Heart right ventricle (tissue), 16 donors: ENCODE measurements around the gene KCNQ5. TPM values are rescaled to one million over a fixed set of nuclear protein-coding genes. Genes with fewer than 3 reads are reported as not detected.

Experiments
- ATAC-seq, 8 donors: fragments of 200-7000 bp; cut with Tn5 transposase; one replicate each; pipeline ENCODE4 v1.9.1; 2020; ENCODE audit warnings: mild to moderate bottlenecking in 8 of 8, moderate library complexity in 8 of 8, moderate number of reproducible peaks in 1 of 8
- DNase-seq, 2 donors: peaks; one replicate each; pipeline ENCODE4 v3.0.0-alpha.2; 2020
- H3K27ac ChIP-seq, 10 donors: fragments of 200-600 bp; sonication (generic) in 2 of 10; one replicate each; pipeline versions ENCODE4 v1.5.0 to v1.8.0; 2020 to 2022; ENCODE audit warnings: mild to moderate bottlenecking in 3 of 10
- H3K27me3 ChIP-seq, 7 donors: fragments of 200-600 bp; one replicate each; pipeline ENCODE4 v1.8.0; 2021 to 2022; ENCODE audit warnings: mild to moderate bottlenecking in 2 of 7
- H3K36me3 ChIP-seq, 9 donors: fragments of 200-600 bp; sonication (generic) in 1 of 9; one replicate each; pipeline versions ENCODE4 v1.5.0 to v1.8.0; 2020 to 2022; ENCODE audit warnings: mild to moderate bottlenecking in 2 of 9
- H3K4me1 ChIP-seq, 9 donors: fragments of 200-600 bp; sonication (generic) in 1 of 9; one replicate each; pipeline versions ENCODE4 v1.5.0 to v1.8.0; 2020 to 2022; ENCODE audit warnings: mild to moderate bottlenecking in 4 of 9
- H3K4me3 ChIP-seq, 10 donors: fragments of 200-600 bp; sonication (generic) in 2 of 10; one replicate each; pipeline versions ENCODE4 v1.5.0 to v1.8.0; 2020 to 2022; ENCODE audit warnings: mild to moderate bottlenecking in 7 of 10, moderate library complexity in 2 of 10
- H3K9me3 ChIP-seq, 11 donors: fragments of 200-600 bp in 10 of 11; sonication (generic) in 2 of 11; one replicate each; pipeline versions ENCODE4 v1.5.0 to v1.8.0; 2013 to 2022; ENCODE audit warnings: mild to moderate bottlenecking in 2 of 11, control low read depth in 1 of 11, moderate library complexity in 1 of 11
- CTCF ChIP-seq, 9 donors: fragments of 200-600 bp; sonication (generic) in 2 of 9; IDR thresholded peaks; one replicate each; pipeline versions ENCODE4 v1.5.0 to v1.8.0; 2021 to 2022; ENCODE audit warnings: antibody characterized with exemption in 9 of 9, mild to moderate bottlenecking in 5 of 9, moderate library complexity in 1 of 9
- WGBS, 2 donors: extraction: QIAGEN DNeasy Blood & Tissue Kit; methylation state at CpG; one replicate each; pipeline ENCODE4 v1.1.7; 2013; ENCODE audit warnings: inconsistent platforms in 1 of 2; 5-methylcytosine and 5-hydroxymethylcytosine counted together
- intact Hi-C, 10 donors: fragments of 100-400 bp; cut with DNase I; formaldehyde crosslinking; loops; one replicate each; pipeline versions ENCODE4 v1.11.1 to v1.14.2; 2022
- polyA plus RNA-seq, 2 donors: library from polyadenylated mRNA; stranded (reverse); fragments of 200-250 nt; gene quantifications; one replicate each; pipeline ENCODE4 v1.2.3, GENCODE V29; 2013
- total RNA-seq, 10 donors: library from RNA; stranded (reverse); fragmentation: NEBNext Ultra II Directional in 3 of 10; extraction: Animal tissue kit (Norgen Biotek cat#: 25700) in 3 of 10; gene quantifications; one replicate each; pipeline versions ENCODE4 v1.2.1 to v1.2.4, GENCODE V29; 2021 to 2023
- donor health status: Arrhythmogenic right ventricular cardiomyopathy.
- donor health status: ischemic (EF 13 %, LVEDD 7.1; RV severe dilation, severe dysfunction).
- donor health status: healthy with polysubstance abuse.
- donor health status: DM: no; HTN: yes; CAD: no.
- donor health status: DM: no; HTN: no; CAD: no.
- donor health status: ischemic (EF 25% LVEDD 6.9; RV normal size, moderate dysfunction).
- donor health status: ischemic (EF 25% LVEDD 5.7; RV mildly dilated, moderate dysfunction).
- donor health status: healthy.
- donor health status: DM: yes; HTN: yes; CAD: no.
- donor health status: Ischemic cardiomyopathy.
- donor health status: ischemic (EF 35%, LVEDD 5.7; RV mildly dilated, moderate dysfunction).
- donor health status: nonischemic (EF 11% LVEDD 7.7; RV severe dilation, severe dysfunction).
- donor health status: DM: yes; HTN: yes; CAD: no.
- donor health status: PGD.
- donor health status: ischemic (EF 29% LVEDD 5.4; RV normal size, mild dysfunction).
- donor health status: nonischemic (EF 23%, LVEDD 6.1; RV moderate dilation, normal function).

Gene KCNQ5
- total and polyA plus RNA-seq, 12 donors = under 0.01 to 0.15 (median 0.12) TPM; not detected in 9

- Histone ChIP-seq H3K27ac (no peak overlapping the region), H3K4me3 (no peak overlapping the region), H3K27me3 (peaks cover 0 to 4% (median 0%) of the 10 kb centered on the region in 7 donors), H3K36me3 (no peaks in the 10 kb centered on the region), H3K4me1 (no peaks in the 10 kb centered on the region), H3K9me3 (no peaks in the 10 kb centered on the region)
- intact Hi-C loops = no loop called here
- WGBS, 2 donors = 97 to 98% methylated on average over 1 of the region's 1 CpG
- no peak for TF ChIP-seq CTCF (IDR thresholded peaks at IDR 0.05)
- ATAC-seq = no peak
- DNase-seq = no peak
Observed at GRCh38 chr6:73203098-73203497, 581.2 kb downstream of the KCNQ5 start.

- Histone ChIP-seq H3K4me3 (no peak overlapping the region), H3K4me1 (no peaks in the 10 kb centered on the region), H3K9me3 (no peaks in the 10 kb centered on the region), H3K36me3 (no peaks in the 10 kb centered on the region), H3K27me3 (peaks cover 0 to 4% (median 0%) of the 10 kb centered on the region in 7 donors), H3K27ac (no peak overlapping the region)
- 80% methylated on average over 4 of the region's 4 CpGs for WGBS, 2 donors
- intact Hi-C loops = no loop called here
- no peak for TF ChIP-seq CTCF (IDR thresholded peaks at IDR 0.05)
- DNase-seq (no peak), ATAC-seq (no peak)
Observed at GRCh38 chr6:73204252-73204651, 582.4 kb downstream of the KCNQ5 start.

GRCh38 chr6:73207221-73207837 lies 585.5 kb downstream of the KCNQ5 start:
- DNase-seq = no peak
- TF ChIP-seq CTCF (IDR thresholded peaks at IDR 0.05) = no peak
- Histone ChIP-seq H3K9me3 (no peaks in the 10 kb centered on the region), H3K4me1 (no peaks in the 10 kb centered on the region), H3K36me3 (no peaks in the 10 kb centered on the region), H3K4me3 (no peak overlapping the region), H3K27ac (no peak overlapping the region), H3K27me3 (peaks cover 0 to 4% (median 0%) of the 10 kb centered on the region in 7 donors)
- 85 to 90% methylated on average over 3 of the region's 3 CpGs for WGBS, 2 donors
- intact Hi-C loops = no loop called here
- no peak for ATAC-seq

GRCh38 chr6:73209117-73209516 lies 587.3 kb downstream of the KCNQ5 start:
- no peaks in the 10 kb centered on the region for H3K4me1 ChIP-seq
- no peak overlapping the region for H3K4me3 ChIP-seq
- H3K27me3 ChIP-seq = peaks cover 0 to 4% (median 0%) of the 10 kb centered on the region in 7 donors
- no peak for TF ChIP-seq CTCF (IDR thresholded peaks at IDR 0.05)
- no peaks in the 10 kb centered on the region for H3K36me3 ChIP-seq
- no peak for DNase-seq
- no peak overlapping the region for H3K27ac ChIP-seq
- no peak for ATAC-seq
- no peaks in the 10 kb centered on the region for H3K9me3 ChIP-seq
- intact Hi-C loops = no loop called here
- WGBS, 2 donors = 79 to 89% methylated on average over 9 of the region's 9 CpGs
